ENCODE measurements around the gene EFNA5. TPM values are rescaled to one million over a fixed set of nuclear protein-coding genes. Genes with fewer than 3 reads are reported as not detected.
"Not testable (repeated sequence)": the region's sequence is repeated elsewhere in the genome, so short reads cannot be mapped to it uniquely, and the experiment has no call there.

Gene EFNA5
- total and polyA plus RNA-seq, 4 donors = 4.2 to 11.8 (median 8.3) TPM

DNA sequence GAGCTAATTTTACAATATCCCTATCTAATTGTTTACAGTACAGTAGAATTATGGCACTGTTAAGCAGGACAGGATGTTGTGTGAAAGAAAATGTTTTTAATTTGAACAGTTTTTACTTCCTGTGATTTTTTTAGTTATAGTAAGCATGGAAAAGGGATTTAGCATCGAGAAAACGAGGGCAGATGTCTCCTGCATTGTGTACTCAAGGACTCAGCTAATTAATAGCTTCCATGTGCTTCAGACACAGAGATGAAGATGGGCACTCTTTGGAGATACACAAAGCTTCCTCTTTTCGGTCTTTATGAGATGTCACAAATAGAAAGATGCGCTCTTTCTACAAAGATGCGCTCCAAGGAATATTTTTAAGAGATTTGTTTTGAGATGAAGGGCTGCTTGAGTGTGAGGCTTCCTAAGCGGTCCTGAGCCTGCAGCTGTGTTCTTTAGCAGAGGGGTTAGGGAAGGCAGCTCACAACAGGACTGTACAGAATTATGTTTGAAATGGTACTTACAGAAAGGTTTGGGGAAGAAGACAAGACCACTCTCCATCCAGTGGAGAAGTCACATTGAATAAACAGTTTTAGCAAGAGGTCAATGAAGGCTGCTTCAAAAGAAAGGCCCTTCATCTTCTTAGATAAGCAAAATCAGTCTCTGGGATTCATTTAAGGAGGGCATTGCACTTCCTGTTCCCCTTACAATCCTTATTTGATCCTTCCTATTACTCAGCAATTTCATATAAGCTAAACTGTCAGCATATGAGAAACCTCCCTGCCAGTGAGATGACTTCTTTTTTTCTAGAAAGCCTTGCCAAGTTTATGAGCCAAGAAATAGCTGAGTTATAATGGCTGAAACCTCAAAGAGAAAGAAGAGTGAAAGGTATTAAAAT, 311.5 kb downstream of the EFNA5 start:
- Histone ChIP-seq H3K27ac (ENCODE audit: low read depth in 1 of 2, low read length in 2 of 2) (no peak overlapping the region), H3K36me3 (ENCODE audit: control insufficient read depth in 1 of 2, insufficient read depth in 2 of 2, low read length in 1 of 2) (no peaks in the 10 kb centered on the region), H3K27me3 (ENCODE audit: control insufficient read depth in 1 of 2, insufficient read depth in 2 of 2, low read length in 1 of 2) (no peaks in the 10 kb centered on the region), H3K4me3 (ENCODE audit: low read length in 2 of 2) (no peak overlapping the region), H3K9me3 (ENCODE audit: control insufficient read depth, low read length) (no peaks in the 10 kb centered on the region), H3K4me1 (ENCODE audit: control insufficient read depth in 1 of 2, insufficient read depth in 2 of 2, low read length in 2 of 2) (no peaks in the 10 kb centered on the region)
- ATAC-seq (ENCODE audit: low FRiP score) (no peak), DNase-seq (no peak)
- WGBS, 2 donors = 85 to 89% methylated on average over 6 of the region's 6 CpGs
- intact Hi-C loops (cut with DNase I) = no loop called here

DNA sequence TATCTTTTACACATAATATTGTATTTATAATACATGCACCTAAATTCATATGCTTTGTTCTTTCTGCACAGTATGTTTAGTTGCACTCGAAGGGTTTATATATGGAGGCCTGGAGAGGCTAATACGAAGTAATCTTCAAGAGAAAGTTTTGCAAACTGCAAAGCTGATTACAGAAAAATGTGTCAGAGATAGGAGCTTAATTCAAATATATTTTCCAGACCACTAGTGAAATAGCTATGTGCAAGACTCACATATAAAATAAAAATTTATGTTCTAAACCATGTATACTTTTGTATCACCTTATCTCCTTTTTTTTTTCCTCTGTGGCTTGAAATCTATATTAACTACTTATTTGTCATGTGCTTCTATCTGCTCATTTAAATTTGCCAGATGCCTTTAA, 313.8 kb downstream of the EFNA5 start:
- intact Hi-C loops (cut with DNase I) = no loop called here
- 61 to 69% methylated on average over 2 of the region's 2 CpGs for WGBS, 2 donors
- Histone ChIP-seq H3K36me3 (ENCODE audit: control insufficient read depth in 1 of 2, insufficient read depth in 2 of 2, low read length in 1 of 2) (no peaks in the 10 kb centered on the region), H3K4me3 (ENCODE audit: low read length in 2 of 2) (no peak overlapping the region), H3K4me1 (ENCODE audit: control insufficient read depth in 1 of 2, insufficient read depth in 2 of 2, low read length in 2 of 2) (no peaks in the 10 kb centered on the region), H3K27ac (ENCODE audit: low read depth in 1 of 2, low read length in 2 of 2) (no peak overlapping the region), H3K27me3 (ENCODE audit: control insufficient read depth in 1 of 2, insufficient read depth in 2 of 2, low read length in 1 of 2) (no peaks in the 10 kb centered on the region), H3K9me3 (ENCODE audit: control insufficient read depth, low read length) (no peaks in the 10 kb centered on the region)
- ATAC-seq (ENCODE audit: low FRiP score) (no peak), DNase-seq (no peak)

DNA sequence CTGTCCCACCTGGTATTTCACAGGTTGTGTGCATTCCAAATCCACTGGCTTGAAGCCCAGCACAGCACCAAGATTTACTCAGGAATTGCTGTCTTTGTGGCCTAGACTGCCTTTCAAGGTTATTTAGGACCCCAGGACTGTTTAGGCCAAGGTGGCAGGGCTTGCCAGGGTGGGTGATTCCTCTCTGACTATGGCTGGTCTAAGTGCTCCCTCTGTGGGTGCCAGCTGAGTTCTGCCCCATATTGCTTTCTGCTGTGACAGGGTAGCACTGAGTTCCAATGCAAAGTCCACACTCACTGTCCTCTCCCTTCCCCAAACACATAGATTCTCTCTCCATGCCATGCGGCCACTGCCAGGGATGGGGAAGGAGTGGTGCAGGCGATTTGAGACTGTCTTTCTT, 318.2 kb downstream of the EFNA5 start:
- DNase-seq (no peak), ATAC-seq (ENCODE audit: low FRiP score) (no peak)

DNA sequence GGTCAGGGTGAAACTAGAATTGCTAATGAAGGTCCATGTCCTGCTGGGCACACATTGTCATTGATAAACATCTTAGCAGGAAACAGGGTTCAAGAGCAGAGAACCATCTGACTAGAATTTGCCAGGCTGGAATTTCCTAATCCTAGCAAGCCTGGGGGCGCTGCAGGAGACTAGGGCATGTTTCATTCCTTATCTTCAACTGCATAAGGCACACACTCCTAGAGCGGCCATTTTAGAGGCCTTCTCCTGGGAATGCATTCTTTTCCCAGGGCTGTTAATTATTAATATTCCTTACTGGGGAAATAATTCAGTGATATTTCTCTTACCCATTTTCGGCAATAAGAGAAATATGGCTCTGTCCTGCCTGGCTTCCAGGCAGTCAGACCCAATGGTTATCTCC, 324.2 kb downstream of the EFNA5 start:
- H3K9me3 ChIP-seq (ENCODE audit: control insufficient read depth, low read length) = not testable (repeated sequence)
- 94% methylated on average over 3 of the region's 3 CpGs for WGBS, 2 donors

More for the DNA sequence above, 318.2 kb downstream of the EFNA5 start:
- Histone ChIP-seq H3K4me1 (ENCODE audit: control insufficient read depth in 1 of 2, insufficient read depth in 2 of 2, low read length in 2 of 2) (no peaks in the 10 kb centered on the region), H3K27me3 (ENCODE audit: control insufficient read depth in 1 of 2, insufficient read depth in 2 of 2, low read length in 1 of 2) (no peaks in the 10 kb centered on the region), H3K36me3 (ENCODE audit: control insufficient read depth in 1 of 2, insufficient read depth in 2 of 2, low read length in 1 of 2) (no peaks in the 10 kb centered on the region), H3K27ac (ENCODE audit: low read depth in 1 of 2, low read length in 2 of 2) (no peak overlapping the region), H3K4me3 (ENCODE audit: low read length in 2 of 2) (no peak overlapping the region), H3K9me3 (ENCODE audit: control insufficient read depth, low read length) (peaks cover 2% of the 10 kb centered on the region)
- WGBS, 2 donors = 93 to 98% methylated on average over 2 of the region's 2 CpGs
- intact Hi-C loops (cut with DNase I) = no loop called here

DNA sequence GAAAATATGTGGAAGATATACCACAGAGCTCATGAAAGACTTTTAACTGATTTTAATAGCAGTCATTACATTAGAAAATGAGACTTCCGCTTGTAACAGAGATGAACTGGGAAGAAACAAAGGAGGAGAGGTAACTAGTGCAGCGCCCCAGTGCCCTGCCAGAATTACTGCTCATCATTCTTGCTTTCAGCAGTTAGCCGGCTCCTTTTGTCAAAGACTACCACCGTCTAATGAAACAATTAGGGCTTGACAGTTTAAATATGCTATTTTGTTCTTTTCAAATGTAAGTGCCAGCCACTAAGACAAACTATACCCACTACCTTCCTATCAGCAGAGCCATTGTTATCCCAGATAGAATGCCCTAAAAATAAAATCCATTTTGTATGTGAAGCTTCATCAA, 328.4 kb downstream of the EFNA5 start:
- no peak overlapping the region for H3K4me3 ChIP-seq (ENCODE audit: low read length in 2 of 2)
- no peak for ATAC-seq (ENCODE audit: low FRiP score)
- no peaks in the 10 kb centered on the region for H3K36me3 ChIP-seq (ENCODE audit: control insufficient read depth in 1 of 2, insufficient read depth in 2 of 2, low read length in 1 of 2)
- intact Hi-C loops (cut with DNase I) = no loop called here
- peaks cover 1% of the 10 kb centered on the region for H3K9me3 ChIP-seq (ENCODE audit: control insufficient read depth, low read length)
- no peak for DNase-seq
- no peaks in the 10 kb centered on the region for H3K4me1 ChIP-seq (ENCODE audit: control insufficient read depth in 1 of 2, insufficient read depth in 2 of 2, low read length in 2 of 2)
- WGBS, 2 donors = 93 to 99% methylated on average over 4 of the region's 4 CpGs
- H3K27ac ChIP-seq (ENCODE audit: low read depth in 1 of 2, low read length in 2 of 2) = no peak overlapping the region
- no peaks in the 10 kb centered on the region for H3K27me3 ChIP-seq (ENCODE audit: control insufficient read depth in 1 of 2, insufficient read depth in 2 of 2, low read length in 1 of 2)

More for the DNA sequence above, 324.2 kb downstream of the EFNA5 start:
- H3K4me3 ChIP-seq (ENCODE audit: low read length in 2 of 2); H3K27me3 ChIP-seq (ENCODE audit: control insufficient read depth in 1 of 2, insufficient read depth in 2 of 2, low read length in 1 of 2); H3K27ac ChIP-seq (ENCODE audit: low read depth in 1 of 2, low read length in 2 of 2); DNase-seq; ATAC-seq (ENCODE audit: low FRiP score); H3K4me1 ChIP-seq (ENCODE audit: control insufficient read depth in 1 of 2, insufficient read depth in 2 of 2, low read length in 2 of 2); H3K36me3 ChIP-seq (ENCODE audit: control insufficient read depth in 1 of 2, insufficient read depth in 2 of 2, low read length in 1 of 2); intact Hi-C loops (cut with DNase I): not testable (repeated sequence)

DNA sequence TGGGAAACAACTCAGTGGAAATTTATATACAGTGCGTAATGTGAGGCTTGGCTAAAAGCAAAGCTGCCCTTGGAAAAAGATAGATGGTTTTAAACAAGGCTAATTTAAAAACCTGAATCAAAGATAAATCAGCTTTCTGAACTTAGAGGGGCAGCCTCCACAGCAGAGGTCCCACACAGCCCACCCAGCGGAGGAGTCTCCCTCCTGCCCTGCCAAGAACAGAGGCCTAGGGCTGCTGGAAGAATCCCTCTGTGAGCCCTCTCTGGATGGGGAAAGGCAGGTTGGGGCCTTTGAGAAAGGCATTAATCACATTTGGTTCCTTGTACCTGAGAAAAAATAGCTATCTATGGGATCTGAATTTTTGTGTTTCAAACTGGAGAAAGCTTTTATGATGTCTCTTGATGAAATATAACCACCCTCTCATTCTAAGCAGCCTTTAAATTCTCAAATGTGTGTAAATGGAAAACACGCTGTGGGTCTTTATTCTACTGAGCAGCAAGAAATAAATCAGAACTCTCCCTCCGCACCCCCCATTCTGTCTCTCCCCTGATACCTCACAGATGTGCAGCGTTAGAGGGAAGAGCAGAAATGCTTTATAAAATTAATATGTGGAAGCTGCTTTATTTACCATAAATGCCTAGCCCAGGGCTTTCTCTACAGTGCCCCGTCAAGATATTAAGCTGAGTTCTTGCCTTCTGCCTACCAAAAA, 329.2 kb downstream of the EFNA5 start:
- Histone ChIP-seq H3K27me3 (ENCODE audit: control insufficient read depth in 1 of 2, insufficient read depth in 2 of 2, low read length in 1 of 2) (no peaks in the 10 kb centered on the region), H3K4me1 (ENCODE audit: control insufficient read depth in 1 of 2, insufficient read depth in 2 of 2, low read length in 2 of 2) (no peaks in the 10 kb centered on the region), H3K9me3 (ENCODE audit: control insufficient read depth, low read length) (peaks cover 1% of the 10 kb centered on the region), H3K4me3 (ENCODE audit: low read length in 2 of 2) (no peak overlapping the region), H3K36me3 (ENCODE audit: control insufficient read depth in 1 of 2, insufficient read depth in 2 of 2, low read length in 1 of 2) (no peaks in the 10 kb centered on the region), H3K27ac (ENCODE audit: low read depth in 1 of 2, low read length in 2 of 2) (no peak overlapping the region)
- intact Hi-C loops (cut with DNase I) = no loop called here
- DNase-seq = no peak
- WGBS, 2 donors = 91 to 97% methylated on average over 6 of the region's 6 CpGs
- no peak for ATAC-seq (ENCODE audit: low FRiP score)

DNA sequence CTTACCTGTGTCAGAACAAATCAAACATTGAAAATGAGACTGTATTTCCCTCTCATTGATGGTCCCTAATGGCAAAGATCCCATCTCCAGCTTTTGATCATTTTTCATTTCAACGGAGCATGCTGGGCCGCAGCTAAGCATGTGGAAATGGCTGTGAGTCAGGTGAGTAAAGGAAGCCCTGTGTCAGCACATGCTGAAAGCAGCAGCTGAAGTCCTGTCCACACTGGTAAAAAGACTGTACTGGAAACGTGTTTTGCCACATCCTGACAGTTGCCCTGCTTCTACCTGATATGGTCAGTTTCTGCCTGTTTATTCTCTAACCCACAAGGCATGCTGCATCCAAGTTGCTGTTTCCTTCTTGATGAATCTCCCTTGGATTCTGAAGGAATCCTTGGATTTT, 330.1 kb downstream of the EFNA5 start:
- WGBS, 2 donors = 87 to 88% methylated on average over 3 of the region's 3 CpGs
- Histone ChIP-seq H3K36me3 (ENCODE audit: control insufficient read depth in 1 of 2, insufficient read depth in 2 of 2, low read length in 1 of 2) (no peaks in the 10 kb centered on the region), H3K27ac (ENCODE audit: low read depth in 1 of 2, low read length in 2 of 2) (no peak overlapping the region), H3K9me3 (ENCODE audit: control insufficient read depth, low read length) (peaks cover 1% of the 10 kb centered on the region), H3K27me3 (ENCODE audit: control insufficient read depth in 1 of 2, insufficient read depth in 2 of 2, low read length in 1 of 2) (peaks cover 0 to 1% of the 10 kb centered on the region in 2 donors), H3K4me3 (ENCODE audit: low read length in 2 of 2) (no peak overlapping the region), H3K4me1 (ENCODE audit: control insufficient read depth in 1 of 2, insufficient read depth in 2 of 2, low read length in 2 of 2) (no peaks in the 10 kb centered on the region)
- intact Hi-C loops (cut with DNase I) = no loop called here
- ATAC-seq (ENCODE audit: low FRiP score) (no peak), DNase-seq (no peak)

DNA sequence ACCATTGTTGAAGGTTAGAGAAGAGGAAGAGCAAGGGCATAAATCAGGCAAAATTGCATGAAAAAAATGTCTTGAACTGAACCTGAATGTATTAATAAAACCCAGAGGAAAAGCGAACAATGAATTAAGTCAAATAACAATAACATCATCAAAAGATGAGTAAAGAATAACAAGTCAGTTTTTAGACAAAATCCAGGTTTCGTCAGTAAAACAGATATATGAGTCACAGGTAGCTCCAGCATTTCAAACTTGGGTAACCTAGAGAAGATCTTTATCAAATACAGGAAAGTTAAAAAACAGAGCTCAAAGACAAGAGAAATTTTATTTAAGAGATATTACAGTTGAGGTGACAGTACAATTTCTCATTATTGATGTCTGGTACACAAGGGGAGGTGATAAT, 332.4 kb downstream of the EFNA5 start:
- Histone ChIP-seq H3K4me1 (ENCODE audit: control insufficient read depth in 1 of 2, insufficient read depth in 2 of 2, low read length in 2 of 2) (no peaks in the 10 kb centered on the region), H3K27ac (ENCODE audit: low read depth in 1 of 2, low read length in 2 of 2) (no peak overlapping the region), H3K27me3 (ENCODE audit: control insufficient read depth in 1 of 2, insufficient read depth in 2 of 2, low read length in 1 of 2) (peaks cover 0 to 1% of the 10 kb centered on the region in 2 donors), H3K36me3 (ENCODE audit: control insufficient read depth in 1 of 2, insufficient read depth in 2 of 2, low read length in 1 of 2) (no peaks in the 10 kb centered on the region), H3K4me3 (ENCODE audit: low read length in 2 of 2) (no peak overlapping the region), H3K9me3 (ENCODE audit: control insufficient read depth, low read length) (peaks cover 1% of the 10 kb centered on the region)
- ATAC-seq (ENCODE audit: low FRiP score) (no peak), DNase-seq (no peak)
- intact Hi-C loops (cut with DNase I) = no loop called here
- 96 to 97% methylated on average over 2 of the region's 2 CpGs for WGBS, 2 donors

DNA sequence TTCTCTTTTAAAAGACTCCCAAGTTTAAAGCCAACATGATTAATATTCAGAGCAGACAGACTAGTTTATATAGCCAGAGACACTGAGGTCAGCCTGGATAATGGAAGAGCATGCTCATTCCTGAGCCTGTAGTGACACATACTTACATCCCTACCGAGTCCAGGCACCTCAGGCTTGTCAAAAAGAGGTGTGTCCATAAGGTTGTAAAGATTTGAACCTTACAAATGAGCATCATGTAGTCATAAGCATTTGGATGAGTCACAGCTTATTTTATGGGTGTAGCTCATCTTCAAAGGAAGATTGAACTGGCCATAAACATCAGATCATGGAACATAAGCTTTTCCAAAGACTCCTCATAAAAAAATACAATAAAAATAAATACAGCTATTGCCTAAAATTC, 333.5 kb downstream of the EFNA5 start:
- intact Hi-C loops (cut with DNase I) = no loop called here
- DNase-seq = no peak
- H3K9me3 ChIP-seq (ENCODE audit: control insufficient read depth, low read length) = peaks cover 1% of the 10 kb centered on the region
- ATAC-seq (ENCODE audit: low FRiP score) = no peak
- H3K4me1 ChIP-seq (ENCODE audit: control insufficient read depth in 1 of 2, insufficient read depth in 2 of 2, low read length in 2 of 2) = no peaks in the 10 kb centered on the region
- 62 to 68% methylated on average over 1 of the region's 1 CpG for WGBS, 2 donors
- H3K27ac ChIP-seq (ENCODE audit: low read depth in 1 of 2, low read length in 2 of 2) = no peak overlapping the region
- peaks cover 0 to 1% of the 10 kb centered on the region in 2 donors for H3K27me3 ChIP-seq (ENCODE audit: control insufficient read depth in 1 of 2, insufficient read depth in 2 of 2, low read length in 1 of 2)
- no peak overlapping the region for H3K4me3 ChIP-seq (ENCODE audit: low read length in 2 of 2)
- no peaks in the 10 kb centered on the region for H3K36me3 ChIP-seq (ENCODE audit: control insufficient read depth in 1 of 2, insufficient read depth in 2 of 2, low read length in 1 of 2)

Data from aorta (tissue), 5 donors.